ENCODE data around the gene HES7. TPM values are rescaled to one million over a fixed set of nuclear protein-coding genes. Genes with fewer than 3 reads are reported as not detected.

The HES7 gene
- total RNA-seq, 1 donor from 2014 or later: not detected

GRCh38 chr17:8105957-8106398, 17.9 kb downstream of the HES7 start:
- Mint-ChIP-seq H3K27me3 (peaks cover 60% of the 10 kb centered on the region), H3K4me1 (ENCODE audit: low read depth) (no peaks in the 10 kb centered on the region), H3K36me3 (ENCODE audit: insufficient read depth) (no peaks in the 10 kb centered on the region), H3K4me3 (ENCODE audit: low read depth) (no peak overlapping the region), H3K9me3 (ENCODE audit: low read depth) (no peaks in the 10 kb centered on the region), H3K27ac (no peak overlapping the region)
- TF ChIP-seq CTCF (IDR thresholded peaks at IDR 0.05; ENCODE audit: unreplicated experiment): no peak
- DNase-seq (ENCODE audit: low spot score, unreplicated experiment): no peak

- H3K36me3 Mint-ChIP-seq (ENCODE audit: insufficient read depth): no peaks in the 10 kb centered on the region
- H3K4me1 Mint-ChIP-seq (ENCODE audit: low read depth): no peaks in the 10 kb centered on the region
- no peak overlapping the region for H3K4me3 Mint-ChIP-seq (ENCODE audit: low read depth)
- H3K27ac Mint-ChIP-seq: no peak overlapping the region
- peaks cover 54% of the 10 kb centered on the region for H3K27me3 Mint-ChIP-seq
- TF ChIP-seq CTCF (IDR thresholded peaks at IDR 0.05; ENCODE audit: unreplicated experiment): no peak
- no peaks in the 10 kb centered on the region for H3K9me3 Mint-ChIP-seq (ENCODE audit: low read depth)
- no peak for DNase-seq (ENCODE audit: low spot score, unreplicated experiment)
Measured at GRCh38 chr17:8104911-8105310, 19.0 kb downstream of the HES7 start.

DNA sequence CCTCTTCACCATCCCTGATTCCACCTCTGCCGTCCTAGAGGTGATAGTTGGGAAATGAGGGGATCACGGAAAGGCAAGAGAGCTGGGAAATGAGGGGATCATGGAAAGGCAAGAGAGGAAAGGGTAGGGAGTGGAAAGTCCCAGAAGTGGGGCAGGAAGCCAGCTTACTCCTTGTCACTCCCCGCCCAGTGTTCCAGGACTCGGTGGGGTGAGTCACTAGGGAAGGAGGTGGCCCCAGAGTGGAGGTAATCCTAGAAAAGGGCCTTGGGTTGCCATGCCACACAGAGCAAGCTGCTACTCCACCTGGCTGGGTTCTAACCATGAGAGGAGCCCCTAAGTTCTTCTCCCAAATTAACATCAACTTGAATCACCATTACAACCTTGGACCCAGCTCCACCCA, 20.4 kb downstream of the HES7 start:
- Mint-ChIP-seq H3K27ac (no peak overlapping the region), H3K4me1 (ENCODE audit: low read depth) (no peaks in the 10 kb centered on the region), H3K27me3 (peaks cover 49% of the 10 kb centered on the region), H3K9me3 (ENCODE audit: low read depth) (no peaks in the 10 kb centered on the region), H3K36me3 (ENCODE audit: insufficient read depth) (no peaks in the 10 kb centered on the region), H3K4me3 (ENCODE audit: low read depth) (no peak overlapping the region)
- TF ChIP-seq CTCF (IDR thresholded peaks at IDR 0.05; ENCODE audit: unreplicated experiment): no peak
- DNase-seq (ENCODE audit: low spot score, unreplicated experiment): no peak

GRCh38 chr17:8101721-8102120, 22.2 kb downstream of the HES7 start:
- no peaks in the 10 kb centered on the region for H3K9me3 Mint-ChIP-seq (ENCODE audit: low read depth)

GRCh38 chr17:8100763-8101162, 23.1 kb downstream of the HES7 start:
- Mint-ChIP-seq H3K9me3 (ENCODE audit: low read depth) (no peaks in the 10 kb centered on the region), H3K4me1 (ENCODE audit: low read depth) (no peaks in the 10 kb centered on the region), H3K27ac (no peak overlapping the region), H3K27me3 (peaks cover 44% of the 10 kb centered on the region), H3K4me3 (ENCODE audit: low read depth) (no peak overlapping the region), H3K36me3 (ENCODE audit: insufficient read depth) (no peaks in the 10 kb centered on the region)
- no peak for DNase-seq (ENCODE audit: low spot score, unreplicated experiment)
- no peak for TF ChIP-seq CTCF (IDR thresholded peaks at IDR 0.05; ENCODE audit: unreplicated experiment)

More at GRCh38 chr17:8101721-8102120, 22.2 kb downstream of the HES7 start:
- Mint-ChIP-seq H3K27me3 (peaks cover 45% of the 10 kb centered on the region), H3K36me3 (ENCODE audit: insufficient read depth) (no peaks in the 10 kb centered on the region), H3K4me1 (ENCODE audit: low read depth) (no peaks in the 10 kb centered on the region), H3K27ac (no peak overlapping the region), H3K4me3 (ENCODE audit: low read depth) (no peak overlapping the region)
- no peak for TF ChIP-seq CTCF (IDR thresholded peaks at IDR 0.05; ENCODE audit: unreplicated experiment)
- no peak for DNase-seq (ENCODE audit: low spot score, unreplicated experiment)

Measured in progenitor cell of endocrine pancreas (in vitro differentiated cells).